GM11168 (cell line): ENCODE data around the gene COL19A1.

Experiments used
- in situ Hi-C: fragments of 300-500 bp; cut with MboI; formaldehyde crosslinking; loops from one replicate; pipeline ENCODE4 v1.12.0; 2022; ENCODE audit warnings: low sequenced_read_pairs; ENCODE audit not compliant: unreplicated experiment

Gene COL19A1

DNA sequence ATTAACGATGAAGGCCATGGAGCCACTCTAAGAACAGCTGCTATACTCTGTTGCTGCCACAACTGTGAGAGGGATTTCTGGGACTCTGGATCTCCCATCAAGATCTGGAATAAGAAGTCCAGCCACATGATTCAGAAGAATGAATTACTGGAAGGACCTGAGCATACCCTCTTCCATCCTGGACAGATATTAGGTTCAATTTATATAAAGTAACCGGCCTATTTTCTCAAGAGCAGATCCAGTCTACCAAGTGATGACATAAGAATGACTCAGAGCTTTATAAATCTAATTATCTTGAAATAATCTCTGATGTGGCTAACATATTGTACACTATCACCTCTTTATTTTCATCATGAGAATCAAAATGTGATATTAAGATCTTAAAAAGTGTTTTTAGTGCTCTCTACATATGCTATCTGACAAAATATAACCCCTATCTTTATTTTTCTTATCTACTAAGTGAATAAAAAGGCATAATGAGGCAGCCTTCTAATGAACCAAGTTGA is 391.5 kb downstream of the COL19A1 start:
- in situ Hi-C loops = no loop called here

DNA sequence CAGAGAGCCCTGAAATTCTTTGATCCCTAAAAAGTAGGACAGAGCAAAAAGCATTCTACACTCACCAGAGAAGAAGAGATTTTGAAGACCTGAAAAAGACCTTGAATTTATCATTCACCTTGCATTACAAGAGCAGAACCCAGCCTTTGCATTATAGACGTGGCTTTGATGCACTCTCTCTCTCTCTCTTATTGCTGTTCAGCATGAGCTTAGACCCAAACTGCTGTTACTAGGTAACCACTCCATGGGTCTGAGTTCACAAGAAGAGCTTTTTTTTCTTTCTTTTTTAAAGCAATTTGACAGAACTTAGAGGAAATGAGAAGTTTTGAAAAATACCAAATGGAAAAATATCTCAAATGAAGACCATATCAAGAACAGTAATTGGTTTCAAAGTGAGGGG is 392.1 kb downstream of the COL19A1 start:
- in situ Hi-C loops = no loop called here
